GF-D8 (cell line): ENCODE results near the gene IGFBP2.

Experiments
- DNase-seq: peaks from one replicate; lab custom pipeline; 2025; lab: John Stamatoyannopoulos, UW

The IGFBP2 gene

DNA sequence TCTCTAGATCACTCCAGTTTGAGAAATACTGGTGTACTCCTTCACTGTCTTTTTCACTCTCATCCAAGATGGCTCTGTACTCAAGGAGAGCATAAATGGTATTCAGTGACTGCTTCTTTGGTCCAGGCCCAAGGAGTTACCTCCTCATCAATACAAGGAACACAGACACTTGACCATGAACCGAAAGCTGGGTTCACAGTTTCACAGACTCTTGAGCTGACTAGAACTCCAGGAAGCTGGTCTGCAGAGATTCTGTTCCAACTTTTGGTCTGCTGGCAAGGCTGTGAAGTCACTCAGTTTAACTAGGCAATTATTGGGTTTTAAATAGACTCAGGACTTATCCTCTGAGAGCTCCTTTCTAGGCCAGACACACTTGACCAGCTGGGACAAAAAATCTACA is 69.5 kb downstream of the IGFBP2 start:
- DNase-seq = no peak

- no peak for DNase-seq
Observed at GRCh38 chr2:216710551-216711301, 77.5 kb downstream of the IGFBP2 start.

DNA sequence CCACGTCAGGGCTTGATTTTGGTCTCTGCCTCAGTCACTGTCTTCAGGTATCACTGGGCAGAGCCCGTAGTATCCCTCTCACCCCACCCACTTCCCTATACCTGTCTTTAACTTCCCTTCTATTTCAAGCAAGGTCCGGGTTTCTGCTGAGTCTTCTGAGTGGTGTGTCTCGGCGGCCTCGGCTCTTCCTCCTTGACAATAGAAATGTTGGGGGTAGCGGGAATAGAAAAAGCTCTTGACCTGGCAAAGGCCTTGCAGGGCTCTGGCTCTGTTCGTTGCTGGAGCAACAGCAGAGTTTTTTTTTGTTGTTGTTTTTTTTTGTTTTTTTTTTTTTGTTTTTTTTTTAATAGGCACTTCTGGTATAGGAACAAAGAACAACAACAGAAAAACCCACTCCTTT is 78.1 kb downstream of the IGFBP2 start:
- DNase-seq = no peak

DNA sequence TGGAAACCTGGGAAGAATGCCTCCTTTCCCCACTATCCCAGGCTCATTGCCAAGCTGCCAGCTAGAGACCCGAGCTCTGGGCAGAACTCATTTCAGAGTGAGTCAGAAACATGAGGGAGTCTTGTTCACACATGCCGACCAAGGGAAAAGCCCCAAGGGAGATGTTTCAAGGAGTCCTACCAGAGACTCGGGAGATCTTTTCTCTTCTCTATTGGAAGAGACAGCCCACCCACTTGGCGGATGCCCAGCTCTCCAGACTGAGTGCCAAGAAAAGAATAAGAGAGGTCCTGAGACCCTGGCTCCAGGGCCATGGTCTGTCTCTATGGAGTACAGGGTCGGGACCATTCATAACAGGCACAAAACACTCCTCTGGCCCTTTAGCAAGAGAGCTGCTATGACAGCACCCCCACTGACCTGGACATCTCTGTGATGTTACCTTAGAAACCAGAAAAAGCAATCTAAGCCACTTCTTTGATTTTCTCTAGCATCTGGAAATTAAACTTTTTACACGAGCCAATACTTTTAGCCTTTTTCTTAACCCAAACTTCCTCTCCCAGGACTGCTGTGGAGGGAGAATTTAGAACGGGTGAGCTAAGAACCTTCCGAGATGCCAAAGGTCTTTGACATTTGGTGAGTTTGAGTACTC is 80.6 kb downstream of the IGFBP2 start:
- DNase-seq = no peak
